GM12878 (cell line): ENCODE measurements around the gene BGLAP. TPM values are rescaled to one million over a fixed set of nuclear protein-coding genes. Genes with fewer than 3 reads are reported as not detected.

ENCODE experiments used
- ASH2L ChIP-seq: fragments of 300-600, 200-600 bp; sonication (generic); IDR thresholded peaks from 2 replicates; pipeline ENCODE4 v1.6.1; 2017; ENCODE audit warnings: low read depth, mild to moderate bottlenecking, borderline replicate concordance
- BCL11A ChIP-seq: IDR thresholded peaks from 2 replicates; pipeline ENCODE4 v1.6.1; 2011; ENCODE audit warnings: low read depth, low read length
- BCL3 ChIP-seq: IDR thresholded peaks from 2 replicates; pipeline ENCODE4 v1.6.1; 2011; ENCODE audit warnings: borderline replicate concordance, low read depth, mild to moderate bottlenecking, moderate library complexity, low read length; ENCODE audit not compliant: insufficient read depth, poor library complexity, severe bottlenecking
- CHD1 ChIP-seq: IDR thresholded peaks from 2 replicates; pipeline ENCODE4 v1.6.1; 2012; ENCODE audit warnings: low read depth, low read length, improper control_type of control experiment
- CHD4 ChIP-seq: fragments of 200-600 bp; sonication (generic); IDR thresholded peaks from 2 replicates; pipeline ENCODE4 v1.6.1; 2016; ENCODE audit warnings: mild to moderate bottlenecking
- DPF2 ChIP-seq: fragments of 450-650 bp; IDR thresholded peaks from 2 replicates; pipeline ENCODE4 v1.6.1; 2017; ENCODE audit warnings: mild to moderate bottlenecking
- ESRRA ChIP-seq: IDR thresholded peaks from 2 replicates; pipeline ENCODE4 v1.6.1; 2012; ENCODE audit warnings: mild to moderate bottlenecking, low read length, improper control_type of control experiment
- IRF5 ChIP-seq: fragments of 450-650 bp; IDR thresholded peaks from 2 replicates; pipeline ENCODE4 v1.6.1; 2017; ENCODE audit warnings: borderline replicate concordance
- MAX ChIP-seq: IDR thresholded peaks from 2 replicates; pipeline ENCODE4 v1.6.1; 2012; ENCODE audit warnings: low read depth, low read length, improper control_type of control experiment
- MLLT1 ChIP-seq: fragments of 450-650 bp; IDR thresholded peaks from 2 replicates; pipeline ENCODE4 v1.6.1; 2016; ENCODE audit warnings: mild to moderate bottlenecking
- MTA3 ChIP-seq: IDR thresholded peaks from 2 replicates; pipeline ENCODE4 v1.6.1; 2012; ENCODE audit warnings: low read length, inconsistent platforms, borderline replicate concordance
- NR2C2 ChIP-seq: IDR thresholded peaks from 2 replicates; pipeline ENCODE4 v1.6.1; 2011; ENCODE audit warnings: borderline replicate concordance, low read depth; ENCODE audit not compliant: control insufficient read depth, insufficient read length
- POLR2A ChIP-seq: IDR thresholded peaks from 2 replicates; pipeline ENCODE4 v1.6.1; 2011; ENCODE audit warnings: low read depth, mild to moderate bottlenecking, low read length
- RAD21 ChIP-seq: IDR thresholded peaks from 2 replicates; pipeline ENCODE4 v1.6.1; 2011; ENCODE audit warnings: mild to moderate bottlenecking, low read depth, low read length, moderate library complexity; ENCODE audit not compliant: insufficient read depth
- RAD51 ChIP-seq: fragments of 450-650 bp; IDR thresholded peaks from 2 replicates; pipeline ENCODE4 v1.6.1; 2016; ENCODE audit warnings: moderate library complexity, mild to moderate bottlenecking, inconsistent platforms
- RBBP5 ChIP-seq: fragments of 200-600 bp; sonication (generic); conservative IDR thresholded peaks from 2 replicates; pipeline ENCODE4 v1.6.1; 2016
- RCOR1 ChIP-seq: conservative IDR thresholded peaks from 2 replicates; pipeline ENCODE4 v1.6.1; 2012; ENCODE audit warnings: low read depth, low read length, improper control_type of control experiment
- RELA ChIP-seq: fragments of 450-650 bp; IDR thresholded peaks from 2 replicates; pipeline ENCODE4 v1.8.0; 2014; ENCODE audit warnings: borderline replicate concordance; ENCODE audit not compliant: partially characterized antibody
- SKIL ChIP-seq: fragments of 450-650 bp; IDR thresholded peaks from 2 replicates; pipeline ENCODE4 v1.6.1; 2017; ENCODE audit warnings: mild to moderate bottlenecking, low read depth, inconsistent platforms; ENCODE audit not compliant: poor library complexity, severe bottlenecking
- SMAD5 ChIP-seq: IDR thresholded peaks from 2 replicates; pipeline ENCODE4 v1.6.1; 2016; ENCODE audit warnings: antibody characterized with exemption, low read depth
- SP1 ChIP-seq: IDR thresholded peaks from one replicate; pipeline ENCODE4 v1.6.1; 2011; ENCODE audit warnings: low read depth, low read length
- SRF ChIP-seq, 2 experiments: IDR thresholded peaks; 2 replicates each; pipeline ENCODE4 v1.6.1; 2011; ENCODE audit warnings: low read depth in 2 of 2, low read length in 2 of 2, mild to moderate bottlenecking in 1 of 2, moderate library complexity in 1 of 2
- TARDBP ChIP-seq: IDR thresholded peaks from 2 replicates; pipeline ENCODE4 v1.6.1; 2016; ENCODE audit warnings: borderline replicate concordance
- TCF7 ChIP-seq: IDR thresholded peaks from 2 replicates; pipeline ENCODE4 v1.6.1; 2014; ENCODE audit warnings: antibody characterized with exemption, borderline replicate concordance
- YBX1 ChIP-seq: fragments of 450-650 bp; IDR thresholded peaks from 2 replicates; pipeline ENCODE4 v1.6.1; 2016; ENCODE audit warnings: antibody characterized with exemption
- ZNF207 ChIP-seq: fragments of 450-650 bp; IDR thresholded peaks from 2 replicates; pipeline ENCODE4 v1.6.1; 2014; ENCODE audit warnings: antibody characterized with exemption, mild to moderate bottlenecking, borderline replicate concordance
- ZSCAN29 ChIP-seq: fragments of 450-650 bp; IDR thresholded peaks from 2 replicates; pipeline ENCODE4 v1.6.1; 2017; ENCODE audit warnings: mild to moderate bottlenecking, moderate library complexity
- polyA plus RNA-seq, 11 experiments: library from polyadenylated mRNA; depleted of rRNA in 4 of 11; unstranded in 6 of 11; stranded (reverse) in 5 of 11; fragments of >200 nt; fragmentation: Nextera tagmentation in 4 of 11; fragmentation: Illumina TruSeq in 1 of 11; extraction: Ambion mirVana in 4 of 11; extraction: Trizol in 1 of 11; gene quantifications; 1 replicate in 1 of 11; 2 replicates in 10 of 11; pipeline versions ENCODE4 v1.2.1 to v1.2.3, GENCODE V29; 2011 to 2016; ENCODE audit warnings: inconsistent platforms in 2 of 11, missing spikeins in 2 of 11, low read depth in 1 of 11
- total RNA-seq, 4 experiments: library from RNA; depleted of rRNA in 3 of 4; stranded (reverse); fragments of >200 nt in 3 of 4; fragmentation: Illumina TruSeq in 1 of 4; extraction: Trizol in 1 of 4; gene quantifications; 2 replicates each; pipeline versions ENCODE4 v1.2.1 to v1.2.3, GENCODE V29; 2013 to 2021

Gene BGLAP
- total and polyA plus RNA-seq, 10 of the 15 experiments (the other 5 are each of a cell fraction or from before 2014, with no cell fraction given): 0.20 to 1.8 (median 0.40) TPM; not detected in 3

GRCh38 chr1:156282479-156283222, 40.7 kb downstream of the BGLAP start, which contains the start of gene SMG5 (continued):
- TF ChIP-seq RELA (peak; percentile 47), ASH2L (no peak), SP1 (peak; percentile 37), SKIL (peak; percentile 52), IRF5 (peak; percentile 91), RCOR1 (peak; percentile 100), TARDBP (peak; percentile 100), MLLT1 (peak; percentile 54; the same call in 1 of the 2 replicates), SRF (IDR thresholded peaks at IDR 0.05; ENCODE audit: low read depth in 2 of 2, low read length in 2 of 2) (peak in 1 of 2 experiments; percentile 76; a peak in 2 of 4 replicates), ESRRA (no peak), TCF7 (peak; percentile 47; the same call in 1 of the 2 replicates), ZSCAN29 (no peak), SMAD5 (peak; percentile 90; the same call in 1 of the 2 replicates), MTA3 (no peak), MAX (peak; percentile 66), YBX1 (no peak), POLR2A (peak; percentile 100), DPF2 (no peak), CHD1 (0 out of 2 replicates have a peak, but pooled peaks have one; percentile 30), ZNF207 (peak; percentile 98), NR2C2 (no peak), RAD21 (no peak), BCL3 (no peak), BCL11A (no peak), CHD4 (no peak), RBBP5 (no peak), RAD51 (no peak)
